Globus pallidus (tissue), 1 donor: ENCODE results near the gene KIAA0753.

ENCODE experiments used
- DNase-seq: peaks from one replicate; pipeline ENCODE4 v3.0.0-alpha.2; 2015; ENCODE audit warnings: low spot score

The KIAA0753 gene

DNA sequence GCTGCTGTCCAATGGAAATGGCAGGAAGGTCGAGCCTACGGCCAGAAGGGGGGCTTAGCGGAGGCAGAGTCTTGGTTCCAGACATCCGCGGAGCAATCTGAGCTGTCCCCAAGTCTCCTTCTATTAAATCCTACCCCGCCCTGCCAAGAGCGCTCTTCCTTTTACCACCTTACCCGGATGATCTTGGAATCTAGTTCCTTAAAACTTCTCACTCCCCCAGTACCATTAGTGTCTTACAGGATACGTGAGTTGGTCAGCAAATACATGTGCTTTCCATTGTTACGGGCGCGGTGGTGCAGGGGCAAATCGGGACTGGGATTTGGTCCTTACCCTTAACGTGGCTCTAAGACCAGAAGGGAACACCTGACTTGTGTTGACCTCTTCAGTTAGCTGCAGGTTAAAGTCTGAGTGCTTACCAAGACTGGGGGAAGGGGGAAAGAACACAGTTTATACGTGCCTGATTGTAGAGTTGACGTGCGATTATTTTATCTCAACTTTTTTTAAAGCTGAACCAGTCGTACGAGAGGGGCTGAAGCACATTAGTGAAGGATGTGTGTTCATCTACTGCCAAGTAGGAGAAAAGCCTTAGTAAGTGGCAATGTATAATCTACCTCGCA is 844 bp upstream of the KIAA0753 start:
- DNase-seq: no peak

DNA sequence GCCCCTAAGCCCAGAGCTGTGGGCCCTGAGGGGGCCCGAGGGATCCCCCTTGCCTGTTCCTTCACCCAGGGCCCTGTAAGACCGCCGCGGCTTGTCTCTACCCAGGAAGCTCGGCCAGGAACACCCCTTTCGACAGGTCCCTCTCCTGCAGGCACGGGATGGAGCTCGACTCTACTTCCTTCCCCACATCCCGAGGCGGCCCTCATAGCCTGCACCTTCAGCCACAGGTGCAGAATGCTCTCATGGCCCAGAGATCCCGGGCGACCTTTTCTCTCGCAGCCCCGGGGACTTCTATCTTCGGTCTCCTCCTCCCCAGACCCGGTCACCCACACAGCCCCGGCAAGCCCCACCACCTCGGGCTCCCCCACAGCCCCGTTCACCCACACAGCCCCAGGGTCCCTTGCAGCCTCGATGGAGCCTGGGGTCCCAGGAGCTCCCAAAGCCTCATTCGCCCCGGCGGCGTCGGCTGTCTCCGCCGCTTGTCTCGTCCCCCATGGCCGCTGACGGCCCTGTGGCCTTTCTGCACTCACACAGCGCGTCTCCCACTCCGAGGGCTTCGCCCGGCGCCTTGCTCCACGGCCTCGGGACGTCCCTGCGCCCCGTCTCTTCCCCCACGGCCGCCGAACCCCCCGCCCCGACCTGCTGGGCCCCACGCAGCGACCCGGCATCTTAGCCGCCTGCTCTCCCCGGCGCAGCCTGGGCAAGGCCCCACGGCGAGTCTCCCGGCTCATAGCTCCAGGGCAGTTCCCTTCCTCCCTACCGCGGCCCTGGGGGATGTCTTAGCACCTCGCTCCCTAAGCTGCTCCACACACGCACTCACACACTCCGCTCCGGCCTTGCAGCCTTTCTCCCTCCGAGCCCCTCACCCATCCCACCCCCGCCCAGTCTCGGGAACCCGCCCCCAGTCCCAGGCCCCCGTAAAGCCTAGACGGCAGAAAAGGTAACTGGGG is 650 bp downstream of the KIAA0753 start:
- no peak for DNase-seq

DNA sequence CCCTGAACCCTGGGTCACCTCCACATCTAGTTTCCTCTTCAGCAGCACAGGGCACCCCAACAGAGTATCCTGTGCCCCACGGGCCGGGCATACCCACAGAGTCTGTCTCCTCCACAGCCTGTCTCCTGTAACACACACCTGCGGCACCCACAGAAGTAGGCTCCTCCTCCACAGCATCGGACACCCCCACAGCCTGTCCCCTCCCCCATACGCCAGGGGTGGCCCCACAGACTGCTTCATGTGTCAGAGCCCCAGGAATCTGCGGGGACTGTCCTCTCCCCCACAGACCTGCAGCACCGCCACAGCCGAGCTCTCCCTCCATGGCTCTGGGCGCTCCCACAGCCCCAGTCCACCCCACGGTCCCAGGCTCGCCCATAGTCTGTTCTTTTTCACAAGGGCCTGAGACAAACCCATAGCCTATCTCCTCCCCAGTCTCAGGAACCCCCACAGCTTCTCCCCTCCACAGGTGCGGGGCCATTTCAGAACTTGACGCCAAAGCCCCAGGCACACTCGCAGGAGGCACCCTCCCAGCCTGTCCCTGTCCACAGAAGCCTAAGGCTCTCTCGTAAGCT is 1.4 kb downstream of the KIAA0753 start:
- DNase-seq: no peak

DNA sequence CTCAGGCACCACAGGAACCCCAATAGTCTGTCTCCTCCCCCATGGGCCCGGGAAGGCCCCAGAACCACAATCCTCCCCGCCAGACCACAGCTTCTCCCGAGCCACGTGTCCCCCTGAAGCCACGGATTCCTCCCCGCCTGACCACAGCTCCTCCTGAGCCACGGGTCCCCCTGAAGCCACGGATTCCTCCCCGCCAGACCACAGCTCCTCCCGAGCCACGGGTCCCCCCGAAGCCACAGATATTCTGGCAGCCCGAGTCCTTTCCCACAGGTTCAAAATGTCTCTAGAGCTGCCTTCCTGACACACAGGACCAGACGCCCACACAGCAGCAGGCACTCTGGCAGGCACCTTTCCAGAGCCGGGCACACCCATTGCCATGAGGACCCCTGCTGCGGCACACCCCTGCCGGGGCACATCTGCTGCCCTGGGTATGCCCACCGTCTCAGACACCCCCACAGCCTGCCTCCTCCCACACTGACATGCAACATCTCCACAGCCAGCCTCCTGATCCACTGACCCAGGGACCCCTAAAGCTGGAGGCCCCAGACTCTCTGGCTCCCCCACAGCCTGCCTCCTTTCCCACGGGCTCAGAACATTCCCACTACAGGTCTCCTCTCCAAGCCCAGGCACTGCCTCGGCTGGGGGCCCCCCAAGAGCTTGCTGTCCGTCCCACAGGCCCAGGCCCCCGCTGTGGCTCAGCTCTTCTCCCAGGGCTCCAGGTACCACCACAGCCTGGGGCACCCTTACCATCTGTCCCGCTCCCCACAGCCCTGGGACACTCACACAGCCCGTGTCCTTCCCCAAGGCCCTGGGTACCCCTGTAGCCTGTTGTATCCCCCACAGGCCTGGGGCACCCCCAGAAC is 2.2 kb downstream of the KIAA0753 start:
- DNase-seq: no peak

DNA sequence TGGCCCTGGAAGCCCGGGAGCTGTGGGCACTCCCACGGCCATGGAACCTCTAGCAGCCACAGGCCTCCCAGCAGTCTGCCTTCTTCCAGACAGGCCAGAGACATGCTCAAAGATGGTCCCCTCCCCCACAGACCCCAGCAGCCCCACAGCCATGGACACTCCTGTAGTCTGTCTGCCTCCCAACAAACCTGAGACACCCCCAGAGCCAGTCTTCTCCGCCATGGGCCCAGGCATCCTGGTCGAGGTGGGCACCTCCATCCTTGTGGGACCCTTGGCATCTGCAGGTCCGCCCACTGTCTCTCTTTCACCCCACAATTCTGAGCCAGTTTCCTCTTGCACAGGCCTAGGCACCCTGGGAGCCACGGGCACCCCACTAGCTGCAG is 3.1 kb downstream of the KIAA0753 start:
- DNase-seq: no peak

DNA sequence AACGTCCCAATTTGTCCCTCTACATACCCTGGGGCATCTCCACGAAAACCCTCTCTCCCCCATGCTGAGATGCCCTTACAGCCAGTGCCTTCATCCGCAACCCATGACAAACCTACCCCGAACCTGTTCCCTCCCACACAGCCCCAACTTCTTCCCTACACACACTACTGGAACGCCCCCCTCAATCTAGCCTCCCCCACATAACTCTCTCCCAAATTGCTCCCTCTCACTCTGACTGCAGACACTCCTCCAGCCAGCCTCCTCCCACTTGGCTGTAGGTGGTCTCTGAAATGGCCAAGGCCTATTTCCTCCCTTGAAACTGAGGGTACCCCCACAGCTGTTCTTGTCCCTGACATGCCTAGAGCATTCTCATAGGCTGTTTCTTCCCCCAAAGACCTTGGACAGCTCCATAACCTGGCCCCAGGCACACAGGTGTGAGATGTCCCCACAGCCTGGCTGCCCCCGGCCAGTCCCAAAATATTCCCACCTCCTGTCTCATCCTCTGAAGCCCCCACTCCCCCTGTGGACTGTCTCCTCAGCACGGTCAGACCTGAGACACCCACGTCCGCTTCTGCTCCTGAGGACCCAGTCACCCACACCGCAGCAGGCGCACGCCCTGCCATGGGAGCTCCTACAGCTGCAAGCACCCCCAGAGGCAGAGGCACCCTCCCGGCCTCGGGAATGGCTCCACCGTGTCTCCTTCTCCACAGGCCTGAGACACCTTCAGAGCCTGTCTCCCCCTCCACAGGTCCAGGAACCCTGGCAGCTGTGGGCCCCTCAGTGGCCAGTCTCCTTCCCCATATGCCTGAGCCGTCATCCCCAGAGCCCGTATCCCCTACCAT is 3.7 kb downstream of the KIAA0753 start:
- DNase-seq: no peak

DNA sequence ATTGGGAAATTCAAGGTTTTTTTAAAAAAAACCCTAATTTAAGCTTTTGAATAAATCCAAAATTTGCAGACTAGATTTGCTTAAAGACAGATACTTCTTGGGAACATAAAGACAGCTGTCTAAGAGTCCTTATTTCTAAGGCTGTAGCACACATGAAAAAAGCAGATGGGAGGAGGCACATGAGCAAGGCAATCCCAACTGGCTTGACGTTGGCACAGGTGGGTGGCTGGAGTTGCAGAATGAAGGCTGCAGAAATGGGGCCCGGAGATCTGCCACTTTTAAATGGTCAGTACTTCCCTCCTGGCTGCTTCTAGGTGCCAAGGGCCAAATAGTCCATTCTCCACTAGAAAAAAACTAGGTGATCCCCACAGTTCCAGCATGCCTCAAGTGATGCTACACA is 4.4 kb downstream of the KIAA0753 start:
- no peak for DNase-seq

DNA sequence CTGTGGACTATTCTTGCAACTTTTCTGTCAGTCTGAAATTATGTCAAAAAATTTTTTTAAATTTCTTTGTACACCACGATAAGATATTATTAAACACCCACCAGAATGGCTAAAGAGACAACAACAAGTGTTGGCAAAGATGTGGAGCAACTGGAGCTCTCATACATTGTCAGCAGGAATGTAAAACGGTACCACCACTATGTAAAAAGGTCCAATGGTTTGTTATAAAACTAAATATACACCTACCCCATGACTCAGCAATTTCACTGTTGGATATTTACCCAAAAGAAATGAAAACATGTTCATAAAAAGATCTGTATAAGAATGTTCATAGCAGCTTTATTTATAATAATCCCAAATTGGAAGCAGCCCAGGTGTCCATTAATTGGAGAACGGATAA is 7.2 kb downstream of the KIAA0753 start:
- no peak for DNase-seq

DNA sequence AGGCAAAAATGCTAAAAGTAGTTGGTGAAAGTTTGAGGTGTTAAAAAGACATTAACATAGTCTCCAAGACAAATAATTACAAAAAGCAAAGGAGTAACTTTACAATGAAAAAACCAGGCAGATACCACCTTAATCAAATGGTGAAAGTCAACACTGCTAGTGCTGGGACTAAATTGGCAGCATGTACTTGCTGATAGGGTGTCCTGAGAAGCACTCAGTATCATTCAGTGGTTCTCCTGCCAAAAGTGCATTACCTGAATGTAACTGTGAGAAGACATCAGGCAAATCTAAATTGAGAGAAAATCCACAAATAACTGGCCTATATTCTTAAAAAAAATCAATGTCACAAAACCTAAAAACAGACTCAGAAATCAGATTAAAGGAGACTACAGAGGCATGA is 8.0 kb downstream of the KIAA0753 start:
- DNase-seq: no peak

DNA sequence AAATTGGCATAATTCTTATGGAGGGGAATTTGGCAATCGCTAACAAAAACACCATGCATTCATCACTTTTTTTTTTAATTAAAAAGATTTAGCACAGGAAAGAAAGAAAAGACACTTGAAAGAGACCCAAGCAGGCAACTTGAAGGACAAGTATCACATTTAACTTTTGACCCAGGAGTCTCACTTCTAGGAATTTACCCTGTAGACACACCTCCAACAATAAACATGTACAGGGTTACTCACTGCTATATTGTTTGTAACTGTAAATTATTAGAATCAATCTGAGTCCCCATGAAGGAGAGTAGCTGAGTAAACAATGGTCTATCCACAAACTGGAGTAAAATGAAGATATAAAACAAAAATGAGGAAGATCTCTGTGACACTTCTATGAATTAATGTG is 10.1 kb downstream of the KIAA0753 start:
- no peak for DNase-seq

DNA sequence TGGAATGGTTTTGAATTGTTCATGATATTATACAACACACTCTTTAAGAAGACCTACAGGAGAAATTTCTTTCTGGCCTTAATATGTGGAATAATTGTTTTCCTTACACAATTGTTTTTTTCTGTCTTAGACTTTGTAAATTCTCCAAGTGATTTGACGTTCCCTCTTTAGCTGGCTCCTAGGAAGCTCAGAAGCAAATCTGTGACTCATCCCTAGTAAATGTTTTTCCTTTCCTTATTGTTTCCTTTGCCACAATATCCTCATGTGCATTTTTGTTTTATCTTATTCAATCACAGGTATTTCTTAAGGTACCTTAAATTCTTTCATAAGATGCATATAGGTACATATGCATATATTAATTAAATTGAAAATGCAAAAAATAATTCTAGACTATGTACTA is 13.5 kb downstream of the KIAA0753 start:
- DNase-seq: no peak

DNA sequence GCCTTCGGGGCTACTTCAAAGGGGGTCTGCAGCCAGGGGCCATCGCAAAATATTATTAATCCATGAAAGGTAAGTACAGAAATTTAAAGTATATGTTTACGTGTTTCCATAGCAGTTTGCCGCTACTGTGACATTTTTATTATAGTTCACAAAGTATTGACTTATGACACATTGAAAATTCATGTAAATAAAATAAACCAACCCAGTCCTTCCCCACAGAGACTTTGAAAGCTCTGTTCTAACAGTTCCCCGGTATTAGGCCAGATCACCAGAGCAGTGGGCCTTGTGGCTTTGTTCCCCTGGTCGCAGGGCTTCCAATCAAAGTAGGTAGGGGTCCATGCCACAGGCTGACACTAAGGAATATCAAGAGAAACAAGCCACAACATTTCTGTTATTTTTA is 13.9 kb downstream of the KIAA0753 start:
- no peak for DNase-seq

DNA sequence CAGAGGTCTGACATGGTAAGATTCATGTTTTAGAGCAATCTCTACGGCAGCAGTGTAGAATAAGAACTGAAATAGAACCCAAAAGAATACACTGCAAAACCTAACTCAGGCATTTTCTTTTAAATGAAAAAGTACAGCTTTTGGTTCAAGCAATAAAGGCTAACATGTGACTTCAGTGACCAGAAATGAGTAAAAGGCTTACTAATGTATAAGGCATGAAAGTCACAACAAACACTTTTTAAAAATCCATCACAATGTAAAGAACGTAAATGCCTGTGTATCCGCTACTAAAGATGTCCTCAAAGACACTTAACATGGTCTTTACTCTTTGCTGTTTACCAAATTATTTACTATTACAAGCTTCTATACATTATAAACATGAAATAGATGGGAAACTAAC is 16.6 kb downstream of the KIAA0753 start:
- DNase-seq: no peak

DNA sequence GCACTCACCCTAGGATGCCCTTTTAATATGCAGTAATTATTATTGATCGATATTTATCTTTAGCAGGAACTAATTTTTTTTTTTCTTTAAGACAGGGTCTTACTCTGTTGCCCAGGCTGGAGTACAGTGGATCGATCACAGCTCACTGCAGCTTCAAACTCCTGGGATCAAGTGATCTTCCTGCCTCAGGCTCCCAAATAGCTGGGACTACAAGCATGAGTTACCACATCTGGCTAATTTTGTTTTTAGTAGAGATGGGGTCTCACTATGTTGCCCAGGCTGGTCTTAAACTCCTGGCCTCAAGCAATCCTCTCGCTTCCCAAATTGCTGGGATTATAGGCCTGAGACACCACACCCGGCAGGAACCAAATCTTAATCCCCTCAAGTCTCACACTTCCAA is 29.3 kb downstream of the KIAA0753 start:
- no peak for DNase-seq

DNA sequence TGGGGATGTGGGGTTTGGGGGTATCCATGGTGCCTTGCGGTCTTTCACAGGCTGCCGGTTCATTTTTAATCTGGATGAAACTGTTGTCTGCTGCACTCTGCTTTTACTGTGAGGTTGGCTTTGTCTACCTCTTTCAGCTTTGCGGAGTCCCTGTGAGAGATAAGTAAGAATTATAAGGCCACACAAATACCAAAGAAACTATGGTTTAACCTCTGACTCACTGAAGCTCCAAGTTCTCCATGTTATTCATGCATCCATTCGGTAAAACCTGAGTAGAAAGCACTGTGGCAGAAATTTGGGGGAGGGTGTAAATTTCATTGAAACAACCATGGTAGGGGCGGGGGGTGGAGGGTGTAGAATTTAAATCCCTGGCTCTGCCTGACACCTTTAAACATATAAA is 30.5 kb downstream of the KIAA0753 start:
- DNase-seq: no peak

DNA sequence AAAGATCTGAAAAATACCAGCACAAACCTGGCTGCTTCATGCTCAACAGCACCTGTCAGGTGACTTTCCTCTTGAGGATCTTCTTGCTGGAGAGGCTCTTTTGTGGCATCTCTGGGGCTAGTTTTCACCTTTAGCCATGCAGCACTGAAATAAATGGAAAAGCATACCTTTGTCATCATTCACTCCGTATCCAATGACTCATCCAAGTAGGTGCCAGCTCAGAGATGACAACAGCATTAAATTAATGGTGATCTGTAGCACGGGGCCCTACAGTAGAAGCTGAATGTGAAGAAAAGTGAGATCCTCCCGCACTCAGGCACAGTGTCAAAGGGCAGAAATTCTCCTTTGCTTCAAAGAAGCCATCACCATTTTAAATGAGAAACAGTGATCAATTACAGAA is 32.2 kb downstream of the KIAA0753 start:
- DNase-seq: no peak

DNA sequence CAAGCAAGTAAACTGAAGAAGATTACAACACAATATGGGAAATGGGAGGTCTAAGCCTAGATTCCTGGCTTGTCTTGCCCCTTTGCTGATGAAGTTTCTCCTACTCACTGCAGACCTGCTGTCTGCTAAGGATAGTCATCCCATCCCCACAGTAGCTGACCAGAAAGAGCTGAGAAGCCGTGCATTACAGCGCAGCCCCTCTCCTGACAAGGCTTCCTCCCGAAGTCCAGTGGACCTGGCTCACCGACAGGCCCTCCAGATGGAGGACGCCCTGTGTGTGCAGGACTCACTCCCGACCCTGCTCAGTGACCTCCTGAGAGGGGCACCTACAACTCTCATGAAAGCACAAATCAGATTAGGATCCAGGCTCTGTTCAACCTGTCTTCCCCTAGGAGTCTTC is 35.4 kb downstream of the KIAA0753 start:
- no peak for DNase-seq

DNA sequence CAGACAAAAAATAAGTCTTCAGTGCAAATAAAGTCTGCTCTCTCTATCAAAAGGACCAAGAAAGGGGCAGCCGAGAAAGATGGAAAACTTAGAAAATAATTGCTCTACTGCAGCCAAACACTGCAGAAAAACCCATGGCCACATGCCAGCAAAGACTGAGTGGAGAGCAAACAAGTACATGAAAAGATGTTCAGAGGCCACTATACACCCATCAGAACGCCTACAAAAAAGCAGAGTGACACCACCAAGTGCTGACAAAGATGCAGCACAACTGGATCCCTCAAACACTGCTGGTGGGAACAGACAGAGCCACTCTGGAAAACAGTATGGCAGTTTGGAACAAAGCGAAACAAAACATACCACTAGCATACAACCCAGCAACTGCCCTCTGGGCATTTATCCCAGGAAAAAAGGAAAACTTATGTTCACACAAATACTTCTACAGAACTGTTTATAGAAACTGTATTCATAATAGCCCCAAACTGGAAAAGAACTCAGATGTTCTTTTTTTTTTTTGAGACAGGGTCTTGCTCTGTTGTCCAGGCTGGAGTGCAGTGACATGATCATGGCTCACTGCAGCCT is 36.7 kb downstream of the KIAA0753 start:
- peak; percentile 5 for DNase-seq

DNA sequence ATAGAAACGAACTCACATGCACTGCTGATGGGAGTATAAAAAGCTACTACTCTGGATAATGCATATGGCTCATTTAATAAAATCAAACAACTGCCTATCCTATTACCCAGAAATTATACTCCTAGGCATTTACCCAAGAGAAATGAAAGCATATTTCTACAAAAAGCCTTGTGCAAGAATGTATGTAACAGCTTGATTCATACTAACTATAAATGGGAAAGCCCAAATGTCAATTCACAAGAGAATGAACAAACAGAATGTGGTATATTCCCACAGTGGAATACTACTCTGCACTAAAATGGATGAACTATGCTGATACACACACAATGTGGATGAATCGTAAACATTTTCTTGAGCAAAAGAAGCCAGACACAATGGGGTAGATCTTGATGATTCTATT is 38.4 kb downstream of the KIAA0753 start:
- DNase-seq: no peak

DNA sequence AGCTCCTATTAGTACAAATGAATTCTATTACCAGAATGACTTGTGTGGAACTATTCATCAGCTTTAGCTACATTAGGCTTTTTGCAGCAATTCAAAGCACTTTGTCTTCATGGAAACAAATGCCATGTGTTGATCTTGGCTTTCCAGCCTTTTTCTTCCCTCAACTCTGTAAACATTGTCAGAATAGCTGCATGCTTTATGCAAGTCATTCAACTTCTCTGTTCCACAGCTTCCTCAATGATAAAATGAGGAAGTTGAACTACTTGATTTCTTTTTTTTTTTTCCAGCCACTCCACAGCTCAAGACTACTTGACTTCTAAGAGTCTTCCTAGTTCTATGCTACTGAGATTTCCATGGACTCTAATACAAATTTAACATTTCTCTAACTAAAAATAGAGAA is 41.1 kb downstream of the KIAA0753 start:
- DNase-seq: peak; percentile 76

DNA sequence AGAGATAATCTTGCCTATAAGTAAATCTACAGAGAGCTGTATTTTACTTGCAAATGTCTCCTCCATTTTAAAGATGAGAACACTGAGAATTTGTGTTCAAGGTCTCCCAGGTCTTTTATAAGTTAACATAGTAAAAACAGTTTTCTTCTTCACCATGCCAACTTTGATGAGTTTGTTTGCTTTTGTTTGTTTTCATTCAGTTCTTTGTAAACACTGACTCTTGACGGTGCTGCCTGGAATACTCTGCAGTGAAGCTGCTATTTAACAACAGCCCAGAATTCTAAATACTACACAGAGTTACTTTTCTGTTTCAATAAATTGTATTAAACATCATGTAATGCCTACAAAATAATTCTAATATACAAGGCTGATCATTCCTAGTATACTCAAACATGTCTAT is 42.8 kb downstream of the KIAA0753 start:
- DNase-seq: no peak
